ENCODE results near the gene CES2.

The CES2 gene

GRCh38 chr16:66908116-66908515 lies 27.2 kb upstream of the CES2 start:
- no peak overlapping the region for H3K4me3 ChIP-seq (IDR thresholded peaks at IDR 0.05; ENCODE audit: insufficient read depth, low read depth, low read length)
- H4K20me1 ChIP-seq (ENCODE audit: insufficient read depth): no peaks in the 10 kb centered on the region
- no peak overlapping the region for H3K9ac ChIP-seq
- H3K4me1 ChIP-seq (ENCODE audit: low read depth, poor library complexity, severe bottlenecking): peaks cover 9% of the 10 kb centered on the region
- no peak overlapping the region for H3K4me2 ChIP-seq
- H3K27ac ChIP-seq: no peak overlapping the region
- no peaks in the 10 kb centered on the region for H3K36me3 ChIP-seq (ENCODE audit: insufficient read depth)
- TF ChIP-seq CTCF (conservative IDR thresholded peaks at IDR 0.05; ENCODE audit: low read depth, low read length): no peak
- H2AFZ ChIP-seq (ENCODE audit: low read depth): no peak overlapping the region
- H3K27me3 ChIP-seq (ENCODE audit: insufficient read depth, low read depth): no peaks in the 10 kb centered on the region; the same call in 1 of the 2 replicates
- H3K79me2 ChIP-seq (ENCODE audit: insufficient read depth, low read depth): no peaks in the 10 kb centered on the region

- no peak overlapping the region for H3K27ac ChIP-seq
- TF ChIP-seq CTCF (conservative IDR thresholded peaks at IDR 0.05; ENCODE audit: low read depth, low read length): no peak
- no peaks in the 10 kb centered on the region for H4K20me1 ChIP-seq (ENCODE audit: insufficient read depth)
- H3K79me2 ChIP-seq (ENCODE audit: insufficient read depth, low read depth): no peaks in the 10 kb centered on the region
- H2AFZ ChIP-seq (ENCODE audit: low read depth): no peak overlapping the region
- peaks cover 9% of the 10 kb centered on the region for H3K4me1 ChIP-seq (ENCODE audit: low read depth, poor library complexity, severe bottlenecking)
- H3K4me2 ChIP-seq: no peak overlapping the region
- no peak overlapping the region for H3K4me3 ChIP-seq (IDR thresholded peaks at IDR 0.05; ENCODE audit: insufficient read depth, low read depth, low read length)
- H3K27me3 ChIP-seq (ENCODE audit: insufficient read depth, low read depth): no peaks in the 10 kb centered on the region; the same call in 1 of the 2 replicates
- no peaks in the 10 kb centered on the region for H3K36me3 ChIP-seq (ENCODE audit: insufficient read depth)
- no peak overlapping the region for H3K9ac ChIP-seq
These were observed 26.4 kb upstream of the CES2 start for GRCh38 chr16:66908762-66909559.

GRCh38 chr16:66910175-66910940 lies 25.0 kb upstream of the CES2 start:
- Histone ChIP-seq H3K9ac (no peak overlapping the region), H3K27me3 (ENCODE audit: insufficient read depth, low read depth) (no peaks in the 10 kb centered on the region; the same call in 1 of the 2 replicates), H2AFZ (ENCODE audit: low read depth) (no peak overlapping the region), H3K27ac (no peak overlapping the region), H3K4me1 (ENCODE audit: low read depth, poor library complexity, severe bottlenecking) (peaks cover 7% of the 10 kb centered on the region), H3K4me2 (no peak overlapping the region), H3K36me3 (ENCODE audit: insufficient read depth) (no peaks in the 10 kb centered on the region), H4K20me1 (ENCODE audit: insufficient read depth) (no peaks in the 10 kb centered on the region), H3K4me3 (IDR thresholded peaks at IDR 0.05; ENCODE audit: insufficient read depth, low read depth, low read length) (no peak overlapping the region), H3K79me2 (ENCODE audit: insufficient read depth, low read depth) (no peaks in the 10 kb centered on the region)
- TF ChIP-seq CTCF (conservative IDR thresholded peaks at IDR 0.05; ENCODE audit: low read depth, low read length): no peak

- Histone ChIP-seq H3K9ac (no peak overlapping the region), H3K4me1 (ENCODE audit: low read depth, poor library complexity, severe bottlenecking) (no peaks in the 10 kb centered on the region), H3K79me2 (ENCODE audit: insufficient read depth, low read depth) (no peaks in the 10 kb centered on the region), H3K27ac (no peak overlapping the region), H3K4me3 (IDR thresholded peaks at IDR 0.05; ENCODE audit: insufficient read depth, low read depth, low read length) (no peak overlapping the region), H3K4me2 (no peak overlapping the region), H2AFZ (ENCODE audit: low read depth) (no peak overlapping the region), H3K27me3 (ENCODE audit: insufficient read depth, low read depth) (peaks cover 3% of the 10 kb centered on the region; the same call in 1 of the 2 replicates), H3K36me3 (ENCODE audit: insufficient read depth) (no peaks in the 10 kb centered on the region), H4K20me1 (ENCODE audit: insufficient read depth) (no peaks in the 10 kb centered on the region)
- TF ChIP-seq CTCF (conservative IDR thresholded peaks at IDR 0.05; ENCODE audit: low read depth, low read length): no peak
These were observed 24.2 kb upstream of the CES2 start for GRCh38 chr16:66911112-66911511.

All from KMS-11 (cell line).